H1 (cell line): Measurements from ENCODE around the gene MXI1. TPM values are rescaled to one million over a fixed set of nuclear protein-coding genes. Genes with fewer than 3 reads are reported as not detected.

Experiments
- CTCF ChIA-PET: fragments of 300-600 bp; sonication (Branson Sonifier 250); formaldehyde crosslinking; loops from one replicate; lab custom pipeline; 2021; ENCODE audit not compliant: partially characterized antibody; lab: Charles Lee
- POLR2A ChIA-PET: fragments of 300-600 bp; sonication (Branson Sonifier 250); formaldehyde crosslinking; loops from one replicate; lab custom pipeline; 2021; ENCODE audit warnings: inconsistent platforms; ENCODE audit not compliant: partially characterized antibody; lab: Charles Lee
- DNase-seq, 2 experiments: peaks; one replicate each; pipeline versions ENCODE4 v3.0.0 to v3.0.0-alpha.2; 2010 to 2022; ENCODE audit warnings: low spot score in 2 of 2, low read depth in 1 of 2, mixed read lengths in 1 of 2
- FAIRE-seq: peaks from 2 replicates; lab custom pipeline; 2011; peaks lifted over from hg19 to GRCh38; lab: Jason Lieb, UNC
- H2AFZ ChIP-seq: 2 replicates; pipeline ENCODE4 v1.8.1; 2012; ENCODE audit warnings: low read length, inconsistent platforms
- H2AK5ac ChIP-seq: 2 replicates; pipeline ENCODE4 v1.6.1; 2013; ENCODE audit warnings: low read depth, low read length
- H2BK120ac ChIP-seq: replicated peaks from 2 replicates; pipeline ENCODE3; 2013; ENCODE audit warnings: low read depth, low read length, inconsistent platforms
- H2BK12ac ChIP-seq: 2 replicates; pipeline ENCODE4 v1.6.1; 2013; ENCODE audit warnings: low read depth, low read length
- H2BK15ac ChIP-seq: 2 replicates; pipeline ENCODE4 v1.6.1; 2013; ENCODE audit warnings: low read length
- H2BK20ac ChIP-seq: 2 replicates; pipeline ENCODE4 v1.6.1; 2013; ENCODE audit warnings: low read length
- H2BK5ac ChIP-seq: 2 replicates; pipeline ENCODE4 v1.6.1; 2013; ENCODE audit warnings: low read depth, low read length
- H3K14ac ChIP-seq: 2 replicates; pipeline ENCODE4 v1.6.1; 2013; ENCODE audit warnings: inconsistent platforms; ENCODE audit not compliant: insufficient read length
- H3K18ac ChIP-seq: 2 replicates; pipeline ENCODE4 v1.6.1; 2013; ENCODE audit warnings: low read length; ENCODE audit errors: extremely low read depth
- H3K23ac ChIP-seq: 2 replicates; pipeline ENCODE4 v1.6.1; 2013; ENCODE audit warnings: inconsistent platforms; ENCODE audit not compliant: insufficient read length
- H3K23me2 ChIP-seq: 2 replicates; pipeline ENCODE4 v1.6.1; 2013; ENCODE audit warnings: low read depth, low read length
- H3K27ac ChIP-seq: 2 replicates; pipeline ENCODE4 v1.6.1; 2011; ENCODE audit warnings: low read depth, low read length, inconsistent platforms
- H3K27me3 ChIP-seq, 4 experiments: replicated peaks in 1 of 4; 1 replicate in 1 of 4; 2 replicates in 3 of 4; pipeline versions ENCODE4 v1.6.1 to v1.8.1; 2011 to 2013; ENCODE audit warnings: low read length in 3 of 4, mild to moderate bottlenecking in 3 of 4, inconsistent platforms in 2 of 4, mixed read lengths in 2 of 4, moderate library complexity in 1 of 4; ENCODE audit not compliant: control insufficient read depth in 3 of 4, insufficient read depth in 3 of 4; ENCODE audit errors: extremely low read depth in 1 of 4
- H3K36me3 ChIP-seq, 4 experiments: 2 replicates each; pipeline versions ENCODE4 v1.6.1 to v1.8.1; 2011 to 2013; ENCODE audit warnings: mild to moderate bottlenecking in 4 of 4, low read length in 3 of 4, moderate library complexity in 2 of 4, control low read depth in 1 of 4, inconsistent platforms in 1 of 4; ENCODE audit not compliant: insufficient read depth in 4 of 4, control insufficient read depth in 2 of 4
- H3K4ac ChIP-seq: replicated peaks from 2 replicates; pipeline ENCODE3; 2013; ENCODE audit warnings: low read length, low read depth, mixed read lengths, inconsistent platforms; ENCODE audit not compliant: insufficient read length
- H3K4me1 ChIP-seq, 4 experiments: replicated peaks in 1 of 4; 1 replicate in 1 of 4; 2 replicates in 3 of 4; pipeline versions ENCODE4 v1.6.1 to v1.8.1; 2011 to 2013; ENCODE audit warnings: low read length in 3 of 4, inconsistent platforms in 2 of 4, mixed read lengths in 1 of 4; ENCODE audit not compliant: insufficient read depth in 4 of 4, control insufficient read depth in 3 of 4
- H3K4me2 ChIP-seq, 2 experiments: 2 replicates each; pipeline versions ENCODE4 v1.6.1 to v1.8.1; 2011 to 2013; ENCODE audit warnings: low read depth in 2 of 2, low read length in 2 of 2, control low read depth in 1 of 2, inconsistent platforms in 1 of 2, mild to moderate bottlenecking in 1 of 2; ENCODE audit not compliant: insufficient read depth in 1 of 2
- H3K4me3 ChIP-seq, 4 experiments: fragments of 200-600, 300-600 bp in 1 of 4; sonication (generic), shearing (Covaris generic), sonication (Bioruptor Twin) in 1 of 4; 2 replicates each; pipeline versions ENCODE4 v1.5.1 to v1.8.1; 2011 to 2016; ENCODE audit warnings: low read length in 4 of 4, low read depth in 3 of 4, control low read depth in 2 of 4, inconsistent platforms in 2 of 4, mild to moderate bottlenecking in 2 of 4, mixed read lengths in 1 of 4, moderate library complexity in 1 of 4; ENCODE audit not compliant: insufficient read depth in 2 of 4; ENCODE audit errors: extremely low read depth in 1 of 4
- H3K56ac ChIP-seq: replicated peaks from 2 replicates; pipeline ENCODE3; 2013; ENCODE audit warnings: low read depth, mild to moderate bottlenecking, mixed read lengths, low read length, inconsistent platforms; ENCODE audit not compliant: insufficient read length
- H3K79me1 ChIP-seq: 2 replicates; pipeline ENCODE4 v1.6.1; 2013; ENCODE audit warnings: low read depth, low read length, control low read depth
- H3K79me2 ChIP-seq, 2 experiments: 2 replicates each; pipeline versions ENCODE4 v1.6.1 to v1.8.1; 2012 to 2013; ENCODE audit warnings: low read length in 2 of 2, mild to moderate bottlenecking in 2 of 2, inconsistent platforms in 1 of 2; ENCODE audit not compliant: insufficient read depth in 2 of 2, control insufficient read depth in 1 of 2
- H3K9ac ChIP-seq, 4 experiments: replicated peaks in 1 of 4; 1 replicate in 1 of 4; 2 replicates in 3 of 4; pipeline versions ENCODE4 v1.6.1 to v1.8.1; 2011 to 2013; ENCODE audit warnings: low read depth in 3 of 4, low read length in 3 of 4, control low read depth in 2 of 4, mild to moderate bottlenecking in 2 of 4, moderate library complexity in 2 of 4, inconsistent platforms in 1 of 4; ENCODE audit errors: extremely low read depth in 1 of 4
- H3K9me3 ChIP-seq, 2 experiments: 2 replicates each; pipeline versions ENCODE4 v1.6.1 to v1.8.1; 2012 to 2013; ENCODE audit warnings: mild to moderate bottlenecking in 2 of 2, moderate library complexity in 2 of 2, control low read depth in 1 of 2, inconsistent platforms in 1 of 2, low read depth in 1 of 2, low read length in 1 of 2, mixed read lengths in 1 of 2; ENCODE audit not compliant: insufficient read depth in 2 of 2
- H4K20me1 ChIP-seq, 2 experiments: replicated peaks in 1 of 2; 2 replicates each; pipeline versions ENCODE3 to v1.8.1; 2011 to 2013; ENCODE audit warnings: inconsistent platforms in 2 of 2, low read length in 2 of 2, mild to moderate bottlenecking in 1 of 2; ENCODE audit not compliant: insufficient read depth in 2 of 2, control insufficient read depth in 1 of 2
- H4K5ac ChIP-seq: 2 replicates; pipeline ENCODE4 v1.6.1; 2013; ENCODE audit warnings: low read length, low read depth, mixed read lengths, inconsistent platforms; ENCODE audit not compliant: insufficient read length
- H4K8ac ChIP-seq: 2 replicates; pipeline ENCODE4 v1.8.0; 2013; ENCODE audit warnings: mild to moderate bottlenecking, moderate library complexity, low read length, inconsistent platforms; ENCODE audit not compliant: insufficient read depth; ENCODE audit errors: extremely low read depth
- H4K91ac ChIP-seq: replicated peaks from 2 replicates; pipeline ENCODE3; 2013; ENCODE audit warnings: low read length, mixed read lengths, inconsistent platforms; ENCODE audit not compliant: insufficient read length
- ATF2 ChIP-seq: IDR thresholded peaks from 2 replicates; pipeline ENCODE4 v1.6.1; 2012; ENCODE audit warnings: low read length, inconsistent platforms
- SIX5 ChIP-seq: IDR thresholded peaks from 2 replicates; pipeline ENCODE4 v1.6.1; 2011; ENCODE audit warnings: mild to moderate bottlenecking, low read depth, low read length
- WGBS, 2 experiments: shearing (Covaris generic) in 1 of 2; methylation state at CpG; one replicate each; pipeline versions ENCODE4 v1.1.6 to v1.1.7; 2013 to 2015; ENCODE audit warnings: low lambda C conversion rate in 2 of 2, mixed read lengths in 2 of 2, inconsistent platforms in 1 of 2, low coverage in 1 of 2, missing lambda C conversion rate in 1 of 2; ENCODE audit not compliant: insufficient replicate concordance in 2 of 2, insufficient coverage in 1 of 2, insufficient read length in 1 of 2; ENCODE audit errors: extremely low coverage in 1 of 2, missing lambda C conversion rate in 1 of 2; 5-methylcytosine and 5-hydroxymethylcytosine counted together
- polyA plus RNA-seq, 7 experiments: library from polyadenylated mRNA; depleted of rRNA in 3 of 7; stranded (reverse) in 5 of 7; unstranded in 2 of 7; fragments of >200 nt in 5 of 7; fragments of 200-250 nt in 2 of 7; gene quantifications; 1 replicate in 5 of 7; 2 replicates in 1 of 7; 4 replicates in 1 of 7; pipeline versions ENCODE4 v1.2.1 to v1.2.3, GENCODE V29; 2011 to 2013; ENCODE audit warnings: missing spikeins in 2 of 7, mixed read lengths in 2 of 7
- total RNA-seq: library from RNA; stranded (reverse); fragmentation: NEBNext Ultra II Directional; extraction: Animal tissue kit (Norgen Biotek cat#: 25700); gene quantifications from 2 replicates; pipeline ENCODE4 v1.2.1, GENCODE V29; 2021

The MXI1 gene
- total and polyA plus RNA-seq, 2 of the 8 experiments (the other 6 are each of a cell fraction or from before 2014, with no cell fraction given): 5.7 to 8.8 TPM

DNA sequence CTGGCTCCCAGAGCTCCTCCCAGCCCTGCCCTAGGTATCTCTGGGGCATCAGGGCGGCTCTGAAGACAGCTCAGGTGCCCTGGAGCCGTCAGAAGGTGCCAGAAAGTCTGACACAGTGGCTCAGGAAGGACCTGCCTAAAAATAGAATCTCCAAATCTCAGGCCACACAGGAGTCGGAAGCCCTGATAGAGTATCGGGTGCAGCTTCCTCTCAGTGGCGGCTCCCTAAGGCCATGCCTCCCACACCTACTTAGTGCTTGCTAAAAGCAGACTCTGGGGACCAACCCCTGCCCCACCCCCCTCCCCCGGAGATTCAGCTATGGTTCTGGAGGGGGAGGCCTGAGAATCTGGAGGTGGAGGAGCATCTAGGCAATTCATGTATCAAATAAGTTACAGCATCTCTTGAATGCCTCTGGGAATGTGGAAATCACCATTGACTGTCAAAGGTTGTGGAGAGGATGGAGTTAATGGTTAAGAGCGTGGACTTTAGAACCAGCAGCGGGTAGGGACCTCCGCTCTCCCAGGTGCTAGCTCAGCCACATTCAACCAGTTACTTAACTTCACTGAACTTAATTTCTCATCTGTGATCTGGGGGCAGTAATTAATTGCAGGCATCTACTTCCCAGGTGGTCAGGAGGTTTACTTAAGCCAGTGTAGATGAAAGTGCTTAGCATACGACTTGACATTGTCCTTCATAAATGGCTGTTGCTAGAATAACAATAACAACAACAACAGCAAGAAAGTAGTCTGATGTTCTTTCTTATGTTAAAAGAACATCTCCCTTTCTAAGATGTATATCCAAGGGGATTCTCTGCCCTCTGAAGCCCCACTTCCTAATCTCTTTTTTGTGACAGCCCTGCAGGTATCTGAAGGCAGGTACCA, 38.6 kb upstream of the MXI1 start:
- DNase-seq (peak; percentile 47 to 51), FAIRE-seq (peak; percentile 84)
- POLR2A ChIA-PET: interaction anchor here (0.6 to 2.4 kb wide), 4 partner anchors 16 to 43 kb away, joined by 3 to 8 read pairs (median 4); no protein-coding TSS in a partner anchor
- no peak; the same call in 1 of the 2 replicates for TF ChIP-seq SIX5
- peak; percentile 86 for TF ChIP-seq ATF2

More for the DNA sequence above, 38.6 kb upstream of the MXI1 start:
- WGBS, 2 experiments: 7% methylated on average over 10 of the region's 10 CpGs; no CpG with 5 or more reads in 1 of the 2 experiments
- no peak overlapping the region for H3K9ac ChIP-seq
- peaks cover 69 to 99% (median 94%) of the 10 kb centered on the region in 4 experiments for H3K27me3 ChIP-seq
- H3K79me2 ChIP-seq: no peaks in the 10 kb centered on the region
- H3K4me2 ChIP-seq: peak overlapping the region; percentile 12 to 32; a peak in 3 of 4 replicates
- no peaks in the 10 kb centered on the region for H3K36me3 ChIP-seq
- H2BK20ac ChIP-seq: no peak overlapping the region
- H3K4me3 ChIP-seq: no peak overlapping the region
- no peak overlapping the region for H3K4ac ChIP-seq
- no peaks in the 10 kb centered on the region for H3K79me1 ChIP-seq
- H4K91ac ChIP-seq: no peak overlapping the region
- no peak overlapping the region for H3K23ac ChIP-seq
- H3K18ac ChIP-seq: no peak overlapping the region
- no peaks in the 10 kb centered on the region for H3K9me3 ChIP-seq
- no peak overlapping the region for H2BK5ac ChIP-seq
- no peaks in the 10 kb centered on the region for H3K23me2 ChIP-seq
- H2BK15ac ChIP-seq: no peak overlapping the region
- CTCF ChIA-PET: interaction anchor here (0.7 to 5.1 kb wide), 14 partner anchors 7 to 197 kb away, joined by 3 to 33 read pairs (median 4); no protein-coding TSS in a partner anchor
- no peak overlapping the region for H2AK5ac ChIP-seq
- H2BK120ac ChIP-seq: no peak overlapping the region
- H3K56ac ChIP-seq: no peak overlapping the region
- peaks cover 0 to 28% of the 10 kb centered on the region in 2 experiments for H4K20me1 ChIP-seq
- H4K8ac ChIP-seq: no peak overlapping the region
- H3K27ac ChIP-seq: no peak overlapping the region
- H2BK12ac ChIP-seq: no peak overlapping the region
- no peak overlapping the region for H2AFZ ChIP-seq
- H3K14ac ChIP-seq: no peak overlapping the region
- no peak overlapping the region for H4K5ac ChIP-seq
- peaks cover 0 to 21% (median 8%) of the 10 kb centered on the region in 4 experiments; a peak in 6 of 7 replicates for H3K4me1 ChIP-seq
